K562 (cell line): Measurements from ENCODE around the gene HCN3. TPM values are rescaled to one million over a fixed set of nuclear protein-coding genes. Genes with fewer than 3 reads are reported as not detected.

ENCODE experiments used
- ARNT ChIP-seq, 2 experiments: fragments of 450-650 bp; IDR thresholded peaks; 2 replicates each; pipeline ENCODE4 v1.6.1; 2016; ENCODE audit warnings: mild to moderate bottlenecking in 1 of 2
- CAMTA2 ChIP-seq: fragments of 250-450 bp; sonication (Bioruptor Pico); conservative IDR thresholded peaks from 2 replicates; pipeline ENCODE4 v1.5.1; 2022
- CBFA2T3 ChIP-seq: fragments of 450-650 bp; IDR thresholded peaks from 2 replicates; pipeline ENCODE4 v1.6.1; 2017
- CUX1 ChIP-seq: fragments of 200-800 bp; sonication (Bioruptor generic); IDR thresholded peaks from 2 replicates; pipeline ENCODE4 v1.6.1; 2016; ENCODE audit warnings: missing genetic modification characterization, missing compliant biosample characterization
- ILF3 ChIP-seq: fragments of 450-650 bp; IDR thresholded peaks from 2 replicates; pipeline ENCODE4 v1.6.1; 2018; ENCODE audit warnings: antibody characterized with exemption, mild to moderate bottlenecking, moderate library complexity, borderline replicate concordance
- JUN ChIP-seq, 2 experiments: sonication (generic) in 1 of 2; formaldehyde crosslinking in 1 of 2; IDR thresholded peaks; 2 replicates each; pipeline versions ENCODE4 v1.6.1 to v1.8.0; 2012 to 2022; ENCODE audit warnings: borderline replicate concordance in 2 of 2, mild to moderate bottlenecking in 2 of 2, improper control_type of control experiment in 1 of 2, low read depth in 1 of 2, low read length in 1 of 2, missing genetic modification reagents in 1 of 2
- KAT2B ChIP-seq: IDR thresholded peaks from one replicate; pipeline ENCODE4 v1.6.1; 2012; ENCODE audit warnings: low read depth, mild to moderate bottlenecking, control low read depth, inconsistent platforms, low read length, moderate library complexity
- NCOA6 ChIP-seq: fragments of 450-650 bp; IDR thresholded peaks from 2 replicates; pipeline ENCODE4 v1.6.1; 2017; ENCODE audit warnings: mild to moderate bottlenecking
- NFXL1 ChIP-seq: fragments of 450-650 bp; formaldehyde crosslinking; IDR thresholded peaks from 2 replicates; pipeline ENCODE4 v1.4.0; 2021; ENCODE audit warnings: mild to moderate bottlenecking
- SLC30A9 ChIP-seq: fragments of 250-450 bp; sonication (Bioruptor Pico); IDR thresholded peaks from 2 replicates; pipeline ENCODE4 v1.8.0; 2022; ENCODE audit warnings: mild to moderate bottlenecking, moderate library complexity
- SMAD4 ChIP-seq: fragments of 250-450 bp; sonication (Bioruptor Pico); conservative IDR thresholded peaks from 2 replicates; pipeline ENCODE4 v1.8.0; 2021; ENCODE audit warnings: inconsistent platforms, mild to moderate bottlenecking, moderate library complexity
- SPI1 ChIP-seq: IDR thresholded peaks from 2 replicates; pipeline ENCODE4 v1.6.1; 2011; ENCODE audit warnings: low read depth, low read length, control low read depth, borderline replicate concordance
- TAL1 ChIP-seq: fragments of 450-650 bp; IDR thresholded peaks from 2 replicates; pipeline ENCODE4 v1.6.1; 2016; ENCODE audit warnings: mild to moderate bottlenecking
- ZNF592 ChIP-seq: fragments of 450-650 bp; IDR thresholded peaks from 2 replicates; pipeline ENCODE4 v1.6.1; 2017; ENCODE audit warnings: antibody characterized with exemption, mild to moderate bottlenecking
- polyA plus RNA-seq, 8 experiments: library from polyadenylated mRNA; depleted of rRNA in 4 of 8; stranded (reverse) in 5 of 8; unstranded in 3 of 8; fragments of >200 nt; fragmentation: Nextera tagmentation in 2 of 8; fragmentation: Illumina TruSeq in 1 of 8; extraction: Ambion mirVana in 2 of 8; extraction: Trizol in 1 of 8; gene quantifications; 2 replicates each; pipeline versions ENCODE4 v1.2.1 to v1.2.3, GENCODE V29; 2011 to 2014; ENCODE audit warnings: inconsistent platforms in 1 of 8, missing spikeins in 1 of 8
- total RNA-seq, 7 experiments: library from RNA; depleted of rRNA in 6 of 7; stranded (reverse); fragments of >200 nt in 6 of 7; fragmentation: Illumina TruSeq in 2 of 7; extraction: Trizol in 2 of 7; gene quantifications; 2 replicates each; pipeline versions ENCODE4 v1.2.1 to v1.2.3, GENCODE V29; 2011 to 2021; ENCODE audit warnings: low replicate concordance in 1 of 7
- TF ChIP-seq, protein P1 (sequence below): fragments of 450-650 bp; formaldehyde crosslinking; IDR thresholded peaks from 2 replicates; pipeline ENCODE4 v1.4.0; 2020; ENCODE audit warnings: mild to moderate bottlenecking, moderate library complexity
- TF ChIP-seq, protein P2 (sequence below): fragments of 450-650 bp; conservative IDR thresholded peaks from 2 replicates; pipeline ENCODE4 v1.6.1; 2016; ENCODE audit warnings: missing genetic modification characterization, low read depth, mild to moderate bottlenecking, missing compliant biosample characterization, moderate library complexity

HCN3 gene
- total and polyA plus RNA-seq, 9 of the 15 experiments (the other 6 are each of a cell fraction or from before 2014, with no cell fraction given): 0.91 to 9.7 (median 3.9) TPM

DNA sequence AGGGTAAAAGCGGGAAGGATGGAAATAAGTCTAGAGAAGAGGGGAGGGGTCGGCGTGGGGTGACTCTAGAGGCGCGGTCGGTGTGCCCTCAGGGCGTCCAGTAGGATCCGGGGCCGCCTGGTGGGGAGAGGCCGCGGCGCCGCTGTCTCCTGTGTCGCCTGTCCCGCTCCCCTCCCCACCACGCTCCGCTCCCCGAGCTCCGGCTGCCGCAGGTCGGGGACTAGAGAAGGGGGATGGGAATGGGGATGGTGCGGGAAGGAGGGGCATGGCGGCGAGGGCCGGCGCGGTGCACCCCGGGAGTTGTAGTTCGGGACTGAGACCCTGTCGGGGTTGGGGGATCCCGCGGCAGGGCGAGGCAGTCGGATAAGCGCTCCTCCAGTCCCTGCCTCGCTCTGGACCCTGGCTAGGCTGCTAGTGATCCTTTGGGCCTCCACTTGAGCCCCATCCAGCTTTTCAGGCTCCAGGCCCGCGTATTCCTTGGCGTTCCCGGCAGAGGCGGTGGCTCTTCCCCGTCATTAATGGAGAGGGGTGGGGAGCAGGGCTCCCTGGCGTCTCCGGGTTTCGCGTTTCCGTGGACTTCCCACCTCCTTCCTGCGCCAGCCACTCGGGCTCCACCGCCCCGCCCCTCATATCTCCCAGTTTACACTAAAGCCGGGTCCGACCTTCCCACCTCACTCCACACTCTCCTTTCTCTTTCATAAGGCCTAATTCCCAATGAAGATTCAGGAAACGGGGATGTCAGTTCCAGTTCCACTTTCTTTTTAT is 21.8 kb upstream of the HCN3 start, which contains the start of gene ENTREP3 (continued):
- TF ChIP-seq, protein P1, sequence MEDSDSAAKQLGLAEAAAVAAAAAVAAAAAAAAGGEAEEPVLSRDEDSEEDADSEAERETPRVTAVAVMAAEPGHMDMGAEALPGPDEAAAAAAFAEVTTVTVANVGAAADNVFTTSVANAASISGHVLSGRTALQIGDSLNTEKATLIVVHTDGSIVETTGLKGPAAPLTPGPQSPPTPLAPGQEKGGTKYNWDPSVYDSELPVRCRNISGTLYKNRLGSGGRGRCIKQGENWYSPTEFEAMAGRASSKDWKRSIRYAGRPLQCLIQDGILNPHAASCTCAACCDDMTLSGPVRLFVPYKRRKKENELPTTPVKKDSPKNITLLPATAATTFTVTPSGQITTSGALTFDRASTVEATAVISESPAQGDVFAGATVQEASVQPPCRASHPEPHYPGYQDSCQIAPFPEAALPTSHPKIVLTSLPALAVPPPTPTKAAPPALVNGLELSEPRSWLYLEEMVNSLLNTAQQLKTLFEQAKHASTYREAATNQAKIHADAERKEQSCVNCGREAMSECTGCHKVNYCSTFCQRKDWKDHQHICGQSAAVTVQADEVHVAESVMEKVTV (CRISPR knock-in tag): no peak
- TF ChIP-seq JUN (IDR thresholded peaks at IDR 0.05; ENCODE audit: borderline replicate concordance, low read depth, low read length) (0 out of 2 replicates have a peak, but pooled peaks have one; percentile 6), JUN (CRISPR knock-in tag; IDR thresholded peaks at IDR 0.05; ENCODE audit: borderline replicate concordance) (no peak), CAMTA2 (CRISPR knock-in tag) (no peak), CUX1 (no peak), SMAD4 (CRISPR knock-in tag) (peak; percentile 47; the same call in 1 of the 2 replicates), SLC30A9 (CRISPR knock-in tag) (no peak), KAT2B (no peak), ZNF592 (no peak), ARNT (IDR thresholded peaks at IDR 0.05) (no peak), TAL1 (no peak), SPI1 (no peak), NCOA6 (no peak), NFXL1 (CRISPR knock-in tag) (no peak), ILF3 (no peak), CBFA2T3 (no peak)
- TF ChIP-seq, protein P2, sequence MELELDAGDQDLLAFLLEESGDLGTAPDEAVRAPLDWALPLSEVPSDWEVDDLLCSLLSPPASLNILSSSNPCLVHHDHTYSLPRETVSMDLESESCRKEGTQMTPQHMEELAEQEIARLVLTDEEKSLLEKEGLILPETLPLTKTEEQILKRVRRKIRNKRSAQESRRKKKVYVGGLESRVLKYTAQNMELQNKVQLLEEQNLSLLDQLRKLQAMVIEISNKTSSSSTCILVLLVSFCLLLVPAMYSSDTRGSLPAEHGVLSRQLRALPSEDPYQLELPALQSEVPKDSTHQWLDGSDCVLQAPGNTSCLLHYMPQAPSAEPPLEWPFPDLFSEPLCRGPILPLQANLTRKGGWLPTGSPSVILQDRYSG (tag): no peak
